Measurements from ENCODE around the gene PARP1. TPM values are rescaled to one million over a fixed set of nuclear protein-coding genes. Genes with fewer than 3 reads are reported as not detected.

PARP1 gene
- total and polyA plus RNA-seq, 2 donors (not counting 1 experiment from before 2014, with no cell fraction given), result 61.7 to 78.4 TPM

DNA sequence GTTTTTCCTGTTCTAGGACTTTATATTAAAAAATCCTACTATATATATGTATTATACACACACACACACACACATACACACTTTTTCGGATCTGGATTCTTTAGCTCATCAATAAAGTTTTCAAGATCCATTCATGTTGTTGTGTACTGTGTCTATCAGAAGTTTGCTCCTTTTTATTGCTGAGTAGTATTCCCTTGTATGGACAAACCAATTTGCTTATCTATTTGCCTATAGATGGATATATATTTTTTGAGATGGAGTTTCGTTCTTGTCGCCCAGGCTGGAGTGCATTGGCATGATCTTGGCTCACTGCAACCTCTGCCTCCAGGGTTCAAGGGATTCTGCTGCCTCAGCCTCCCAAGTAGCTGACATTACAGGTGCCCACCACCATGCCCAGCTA lies 78.7 kb downstream of the PARP1 start:
- Histone ChIP-seq H3K9me3 (ENCODE audit: control insufficient read depth, insufficient read depth, low read depth, low read length) (no peaks in the 10 kb centered on the region), H3K4me3 (replicated peaks in 1 of 4; ENCODE audit: control extremely low read depth in 1 of 4, insufficient read depth in 1 of 4, low read depth in 3 of 4, low read length in 4 of 4) (no peak overlapping the region), H3K9ac (ENCODE audit: insufficient read depth, low read length) (no peak overlapping the region), H3K27me3 (ENCODE audit: control insufficient read depth, insufficient read depth, low read length) (peaks cover 4% of the 10 kb centered on the region), H3K27ac (ENCODE audit: insufficient read depth, low read length) (no peak overlapping the region), H3K4me2 (ENCODE audit: extremely low read depth, insufficient read depth, low read length) (no peak overlapping the region), H2AFZ (ENCODE audit: low read length) (no peak overlapping the region), H3K36me3 (ENCODE audit: control insufficient read depth, insufficient read depth, low read length) (no peaks in the 10 kb centered on the region), H3K4me1 (ENCODE audit: control insufficient read depth, extremely low read depth, insufficient read depth, low read length) (peaks cover 3% of the 10 kb centered on the region), H3K79me2 (ENCODE audit: control insufficient read depth, insufficient read depth, low read length) (no peaks in the 10 kb centered on the region), H4K20me1 (ENCODE audit: control insufficient read depth, extremely low read depth, insufficient read depth, low read length) (no peaks in the 10 kb centered on the region)
- no peak for DNase-seq (ENCODE audit: low read depth in 2 of 2)
- TF ChIP-seq, protein P1, sequence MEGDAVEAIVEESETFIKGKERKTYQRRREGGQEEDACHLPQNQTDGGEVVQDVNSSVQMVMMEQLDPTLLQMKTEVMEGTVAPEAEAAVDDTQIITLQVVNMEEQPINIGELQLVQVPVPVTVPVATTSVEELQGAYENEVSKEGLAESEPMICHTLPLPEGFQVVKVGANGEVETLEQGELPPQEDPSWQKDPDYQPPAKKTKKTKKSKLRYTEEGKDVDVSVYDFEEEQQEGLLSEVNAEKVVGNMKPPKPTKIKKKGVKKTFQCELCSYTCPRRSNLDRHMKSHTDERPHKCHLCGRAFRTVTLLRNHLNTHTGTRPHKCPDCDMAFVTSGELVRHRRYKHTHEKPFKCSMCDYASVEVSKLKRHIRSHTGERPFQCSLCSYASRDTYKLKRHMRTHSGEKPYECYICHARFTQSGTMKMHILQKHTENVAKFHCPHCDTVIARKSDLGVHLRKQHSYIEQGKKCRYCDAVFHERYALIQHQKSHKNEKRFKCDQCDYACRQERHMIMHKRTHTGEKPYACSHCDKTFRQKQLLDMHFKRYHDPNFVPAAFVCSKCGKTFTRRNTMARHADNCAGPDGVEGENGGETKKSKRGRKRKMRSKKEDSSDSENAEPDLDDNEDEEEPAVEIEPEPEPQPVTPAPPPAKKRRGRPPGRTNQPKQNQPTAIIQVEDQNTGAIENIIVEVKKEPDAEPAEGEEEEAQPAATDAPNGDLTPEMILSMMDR (conservative IDR thresholded peaks at IDR 0.05 in 1 of 2, IDR thresholded peaks at IDR 0.05 in 1 of 2; ENCODE audit: low read depth in 1 of 2, low read length in 2 of 2), result no peak
- TF ChIP-seq EZH2 (IDR thresholded peaks at IDR 0.05; ENCODE audit: low read length, missing control alignments), result no peak

DNA sequence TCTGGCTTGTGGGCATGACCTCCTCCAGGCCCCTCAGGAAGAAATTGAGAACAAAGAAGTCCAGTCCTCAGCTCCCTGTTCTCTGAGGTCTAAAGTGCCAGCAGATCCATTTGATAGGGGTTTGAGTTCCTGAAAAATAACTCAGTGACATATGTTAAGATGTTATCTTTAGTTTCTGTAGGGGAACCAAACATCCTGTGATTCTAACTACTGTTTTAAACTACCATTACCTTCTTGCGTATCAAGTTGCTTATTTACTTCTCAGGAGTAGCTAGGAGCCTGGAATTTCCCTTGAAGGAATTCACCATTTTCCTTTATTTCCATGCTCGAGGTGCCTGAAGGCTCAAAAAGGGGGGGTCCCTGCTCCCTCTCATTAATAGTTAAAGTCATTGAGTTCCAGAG lies 80.1 kb downstream of the PARP1 start:
- H3K4me2 ChIP-seq (ENCODE audit: extremely low read depth, insufficient read depth, low read length), result no peak overlapping the region
- TF ChIP-seq, protein P1 (conservative IDR thresholded peaks at IDR 0.05 in 1 of 2, IDR thresholded peaks at IDR 0.05 in 1 of 2; ENCODE audit: low read depth in 1 of 2, low read length in 2 of 2), result no peak
- TF ChIP-seq EZH2 (IDR thresholded peaks at IDR 0.05; ENCODE audit: low read length, missing control alignments), result no peak
- DNase-seq (ENCODE audit: low read depth in 2 of 2), result no peak

DNA sequence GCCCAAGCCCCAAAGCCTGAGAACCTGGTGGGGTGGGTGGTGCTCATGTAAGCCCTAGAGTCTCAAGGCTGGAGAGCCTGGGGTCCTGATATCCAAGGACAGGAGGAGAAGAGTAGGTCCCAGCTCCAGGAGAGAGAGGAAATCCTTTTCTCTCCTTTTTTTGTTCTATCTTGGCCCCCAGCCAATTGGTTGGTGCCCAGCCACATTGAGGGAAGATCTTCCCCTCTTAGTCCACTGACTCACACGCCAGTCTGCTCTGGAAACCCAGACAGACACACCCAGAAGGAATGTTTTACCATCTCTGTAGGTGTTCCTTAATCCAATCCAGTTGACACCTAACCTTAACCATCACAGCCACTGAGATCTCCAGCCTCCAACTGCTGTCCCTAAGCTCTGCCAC lies 82.7 kb downstream of the PARP1 start:
- H3K9ac ChIP-seq (ENCODE audit: insufficient read depth, low read length), result no peak overlapping the region

More for the DNA sequence above, 80.1 kb downstream of the PARP1 start:
- no peaks in the 10 kb centered on the region for H3K4me1 ChIP-seq (ENCODE audit: control insufficient read depth, extremely low read depth, insufficient read depth, low read length)
- peaks cover 4% of the 10 kb centered on the region for H3K27me3 ChIP-seq (ENCODE audit: control insufficient read depth, insufficient read depth, low read length)
- H3K27ac ChIP-seq (ENCODE audit: insufficient read depth, low read length), result no peak overlapping the region
- H3K36me3 ChIP-seq (ENCODE audit: control insufficient read depth, insufficient read depth, low read length), result no peaks in the 10 kb centered on the region
- no peak overlapping the region for H2AFZ ChIP-seq (ENCODE audit: low read length)
- no peak overlapping the region for H3K4me3 ChIP-seq (replicated peaks in 1 of 4; ENCODE audit: control extremely low read depth in 1 of 4, insufficient read depth in 1 of 4, low read depth in 3 of 4, low read length in 4 of 4)
- no peaks in the 10 kb centered on the region for H3K9me3 ChIP-seq (ENCODE audit: control insufficient read depth, insufficient read depth, low read depth, low read length)
- H4K20me1 ChIP-seq (ENCODE audit: control insufficient read depth, extremely low read depth, insufficient read depth, low read length), result no peaks in the 10 kb centered on the region
- no peak overlapping the region for H3K9ac ChIP-seq (ENCODE audit: insufficient read depth, low read length)
- no peaks in the 10 kb centered on the region for H3K79me2 ChIP-seq (ENCODE audit: control insufficient read depth, insufficient read depth, low read length)

More for the DNA sequence above, 82.7 kb downstream of the PARP1 start:
- Histone ChIP-seq H4K20me1 (ENCODE audit: control insufficient read depth, extremely low read depth, insufficient read depth, low read length) (no peaks in the 10 kb centered on the region), H3K9me3 (ENCODE audit: control insufficient read depth, insufficient read depth, low read depth, low read length) (no peaks in the 10 kb centered on the region), H3K79me2 (ENCODE audit: control insufficient read depth, insufficient read depth, low read length) (no peaks in the 10 kb centered on the region), H3K4me2 (ENCODE audit: extremely low read depth, insufficient read depth, low read length) (no peak overlapping the region), H3K27me3 (ENCODE audit: control insufficient read depth, insufficient read depth, low read length) (peaks cover 8% of the 10 kb centered on the region), H3K4me3 (replicated peaks in 1 of 4; ENCODE audit: control extremely low read depth in 1 of 4, insufficient read depth in 1 of 4, low read depth in 3 of 4, low read length in 4 of 4) (no peak overlapping the region), H2AFZ (ENCODE audit: low read length) (no peak overlapping the region), H3K27ac (ENCODE audit: insufficient read depth, low read length) (no peak overlapping the region), H3K36me3 (ENCODE audit: control insufficient read depth, insufficient read depth, low read length) (no peaks in the 10 kb centered on the region), H3K4me1 (ENCODE audit: control insufficient read depth, extremely low read depth, insufficient read depth, low read length) (no peaks in the 10 kb centered on the region)
- DNase-seq (ENCODE audit: low read depth in 2 of 2), result peak in 1 of 2 donors; percentile 39
- TF ChIP-seq EZH2 (IDR thresholded peaks at IDR 0.05; ENCODE audit: low read length, missing control alignments), result no peak
- TF ChIP-seq, protein P1 (conservative IDR thresholded peaks at IDR 0.05 in 1 of 2, IDR thresholded peaks at IDR 0.05 in 1 of 2; ENCODE audit: low read depth in 1 of 2, low read length in 2 of 2), result no peak

Data from fibroblast of lung (primary cell).